H7 (cell line): ENCODE results near the gene ZNF593OS. TPM values are rescaled to one million over a fixed set of nuclear protein-coding genes. Genes with fewer than 3 reads are reported as not detected.
A peak's percentile ranks its signal among the peaks of the same experiment; 100 is the strongest.

ENCODE experiments used
- DNase-seq: peaks from one replicate; pipeline ENCODE4 v3.0.0; 2012
- H3K27me3 ChIP-seq: 2 replicates; pipeline ENCODE4 v1.6.0; 2011; ENCODE audit warnings: mild to moderate bottlenecking, low read length; ENCODE audit not compliant: control insufficient read depth, insufficient read depth
- H3K36me3 ChIP-seq: replicated peaks from 2 replicates; pipeline ENCODE4 v1.5.1; 2011; ENCODE audit warnings: low read length; ENCODE audit not compliant: control insufficient read depth, insufficient read depth
- H3K4me3 ChIP-seq: 2 replicates; pipeline ENCODE4 v1.5.1; 2011; ENCODE audit warnings: low read depth, mild to moderate bottlenecking, control low read depth, low read length, moderate library complexity; ENCODE audit not compliant: insufficient read depth
- total RNA-seq: library from RNA; depleted of rRNA; stranded (reverse); fragments of >200 nt; shearing (Covaris generic); gene quantifications from 2 replicates; pipeline ENCODE4 v1.2.3, GENCODE V29; 2014

The ZNF593OS gene
- total RNA-seq, 1 experiment from 2014 or later, result not detected

DNA sequence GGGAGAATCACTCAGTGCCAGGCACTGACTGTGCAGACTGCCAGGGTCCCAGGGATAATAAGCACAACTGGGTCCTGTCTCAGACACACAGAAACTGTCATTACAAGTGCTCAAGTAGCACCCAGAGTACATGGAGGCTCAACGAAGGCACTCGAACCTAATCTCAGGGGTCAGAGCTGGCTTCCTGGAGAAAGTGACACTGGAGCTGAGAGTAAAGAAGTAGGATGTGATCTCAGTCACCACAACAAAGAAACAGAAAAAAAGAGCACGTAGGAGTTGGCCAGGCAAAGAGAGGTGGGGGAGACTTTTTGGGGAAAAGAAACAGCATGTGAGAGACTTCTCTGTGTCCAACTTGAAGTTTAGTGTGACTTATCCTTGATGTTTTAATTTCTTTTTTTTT lies 20.1 kb upstream of the ZNF593OS start:
- Histone ChIP-seq H3K36me3 (peaks cover 1% of the 10 kb centered on the region), H3K27me3 (no peaks in the 10 kb centered on the region; the same call in 1 of the 2 replicates), H3K4me3 (no peak overlapping the region)
- DNase-seq, result no peak

DNA sequence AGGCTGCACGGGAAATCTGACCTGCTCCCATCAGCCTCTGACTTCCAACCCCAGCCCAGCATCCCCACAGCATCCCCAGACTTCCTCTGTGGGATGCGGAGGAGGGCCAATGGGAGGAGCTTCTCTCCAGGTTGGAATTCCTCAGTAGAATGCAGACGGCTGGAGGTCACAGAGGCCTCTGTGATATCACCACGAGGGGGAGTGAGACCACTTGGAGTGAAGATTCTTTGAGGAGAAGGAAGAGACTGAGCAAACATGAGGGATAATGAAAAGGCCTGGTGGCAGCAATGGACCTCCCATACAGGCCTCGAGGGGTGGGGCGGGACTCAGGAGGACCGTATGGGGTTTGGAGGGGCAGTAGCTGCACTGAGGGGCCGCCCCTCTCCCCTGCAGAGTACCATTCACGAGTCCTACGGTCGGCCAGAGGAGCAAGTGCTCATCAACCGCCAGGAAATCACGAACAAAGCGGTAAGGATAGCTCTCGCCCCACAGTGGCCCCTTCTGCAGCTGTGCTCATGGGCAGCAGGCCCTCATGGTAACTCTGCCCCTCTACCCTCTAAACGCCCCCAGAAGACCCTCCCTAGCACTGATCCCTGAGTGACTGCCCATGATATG lies 18.8 kb upstream of the ZNF593OS start, which contains the start of gene CATSPER4:
TSS of gene CATSPER4 (plus strand) at position 230 of the 615 bp plus-strand sequence. CDS start at position 256, 26 bp downstream.
- H3K4me3 ChIP-seq, result no peak within 1 kb of the TSS
- H3K27me3 ChIP-seq, result no peaks in the 10 kb centered on the region; the same call in 1 of the 2 replicates
- H3K36me3 ChIP-seq, result peaks cover 1% of the 10 kb centered on the region
- peak; percentile 96 for DNase-seq

DNA sequence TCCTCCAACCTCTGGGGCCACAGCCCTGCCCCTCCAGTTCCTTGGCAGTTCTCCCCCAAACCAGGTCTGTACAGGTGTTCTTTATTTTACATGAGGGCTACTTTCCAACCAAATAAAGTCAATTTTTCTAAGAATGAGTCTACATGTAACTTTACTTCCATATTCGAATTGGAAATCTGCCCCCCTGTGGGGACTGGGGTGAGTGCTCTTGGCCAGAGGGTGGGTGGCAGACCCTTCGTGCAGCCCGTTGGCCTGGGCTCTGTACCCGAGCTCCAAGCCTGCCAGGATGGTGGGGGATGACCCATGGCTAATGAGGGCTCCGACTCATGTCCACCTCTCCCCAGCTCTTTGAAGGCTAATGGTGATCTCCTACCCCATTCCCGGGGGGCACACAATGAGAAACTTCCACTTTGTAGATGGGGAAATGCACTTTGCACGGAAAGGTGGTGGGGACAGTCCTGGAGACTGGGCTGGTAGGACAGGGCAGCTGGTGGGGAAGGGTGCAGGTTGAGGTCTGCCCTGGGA lies 18.2 kb upstream of the ZNF593OS start:
- no peak overlapping the region for H3K4me3 ChIP-seq
- H3K27me3 ChIP-seq, result no peaks in the 10 kb centered on the region; the same call in 1 of the 2 replicates
- peaks cover 1% of the 10 kb centered on the region for H3K36me3 ChIP-seq
- DNase-seq, result peak; percentile 65

DNA sequence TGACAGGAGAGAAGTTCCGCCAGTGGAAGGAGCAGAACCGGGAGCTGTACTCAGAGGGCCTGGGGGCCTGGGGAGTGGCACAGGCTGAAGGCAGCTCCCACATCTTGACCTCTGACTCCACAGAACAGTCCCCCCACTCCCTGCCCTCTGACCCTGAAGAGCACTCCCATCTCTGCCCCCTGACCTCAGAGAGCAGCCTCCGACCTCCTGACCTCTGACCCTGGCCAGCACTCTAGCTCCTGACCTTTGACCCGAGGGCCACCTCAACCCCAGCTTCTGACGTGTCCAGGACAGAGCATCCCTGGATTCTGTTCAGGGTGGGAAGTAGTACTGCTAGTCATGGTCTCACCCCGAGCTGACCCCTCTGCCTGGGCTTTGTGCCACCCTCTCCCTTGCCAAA lies 17.7 kb upstream of the ZNF593OS start:
- no peak for DNase-seq
- no peaks in the 10 kb centered on the region; the same call in 1 of the 2 replicates for H3K27me3 ChIP-seq
- H3K36me3 ChIP-seq, result peaks cover 1% of the 10 kb centered on the region
- no peak overlapping the region for H3K4me3 ChIP-seq

DNA sequence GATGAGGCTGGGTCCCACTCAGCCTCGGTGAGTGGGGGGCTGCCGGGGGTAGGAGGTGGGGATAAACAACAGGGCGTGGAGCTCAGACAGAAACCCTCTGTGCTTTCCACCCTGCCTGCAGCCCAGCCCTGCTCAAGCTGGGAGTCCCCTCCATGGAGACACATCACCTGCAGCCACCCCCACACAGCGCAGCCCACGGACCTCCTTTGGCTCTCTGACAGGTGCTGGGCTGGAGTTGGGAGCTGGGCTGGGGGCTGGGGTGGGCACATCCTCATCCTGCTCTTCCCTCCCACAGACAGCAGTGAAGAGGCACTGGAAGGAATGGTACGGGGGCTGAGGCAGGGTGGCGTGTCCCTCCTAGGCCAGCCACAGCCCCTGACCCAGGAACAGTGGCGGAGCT lies 16.8 kb upstream of the ZNF593OS start:
- no peak overlapping the region for H3K4me3 ChIP-seq
- peaks cover 1% of the 10 kb centered on the region for H3K36me3 ChIP-seq
- DNase-seq, result no peak
- no peaks in the 10 kb centered on the region; the same call in 1 of the 2 replicates for H3K27me3 ChIP-seq

DNA sequence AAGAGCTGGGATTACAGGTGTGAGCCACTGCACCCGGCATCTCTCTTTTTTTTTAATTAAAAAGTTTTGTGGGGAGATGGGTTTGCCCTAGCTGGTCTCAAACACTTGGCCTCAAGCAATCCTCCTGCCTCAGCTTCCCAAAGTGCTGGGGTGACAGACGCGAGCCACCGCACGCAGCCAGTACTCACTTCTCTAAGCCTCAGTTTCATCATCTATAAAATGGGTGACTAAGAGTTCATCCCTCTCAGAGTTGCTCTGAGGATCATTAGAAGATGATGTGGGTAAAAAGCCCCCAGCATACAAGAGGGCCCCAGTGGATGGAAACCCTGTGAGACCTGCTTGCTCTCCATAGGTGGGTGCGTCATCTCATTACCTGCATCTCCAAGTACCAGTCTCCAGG lies 16.2 kb upstream of the ZNF593OS start:
- H3K4me3 ChIP-seq, result no peak overlapping the region
- DNase-seq, result no peak
- H3K27me3 ChIP-seq, result no peaks in the 10 kb centered on the region
- H3K36me3 ChIP-seq, result peaks cover 1% of the 10 kb centered on the region

DNA sequence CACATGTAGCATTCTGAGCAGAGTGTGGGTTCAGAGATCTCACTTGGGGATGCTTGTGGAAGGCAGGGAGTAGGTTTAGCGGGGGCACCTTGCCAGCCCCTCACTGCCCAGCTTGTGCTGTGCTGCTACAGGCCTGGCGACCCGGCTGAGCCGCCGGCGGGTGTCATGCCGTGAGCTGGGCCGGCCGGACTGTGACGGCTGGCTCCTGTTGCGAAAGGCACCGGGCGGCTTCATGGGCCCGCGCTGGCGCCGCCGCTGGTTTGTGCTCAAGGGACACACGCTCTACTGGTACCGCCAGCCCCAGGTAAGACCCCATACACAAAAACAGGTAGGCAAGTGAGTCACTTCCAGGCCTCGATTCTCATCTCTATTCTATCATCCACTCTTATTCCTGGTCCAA lies 13.3 kb upstream of the ZNF593OS start:
- DNase-seq, result peak; percentile 48
- peaks cover 2% of the 10 kb centered on the region for H3K36me3 ChIP-seq

DNA sequence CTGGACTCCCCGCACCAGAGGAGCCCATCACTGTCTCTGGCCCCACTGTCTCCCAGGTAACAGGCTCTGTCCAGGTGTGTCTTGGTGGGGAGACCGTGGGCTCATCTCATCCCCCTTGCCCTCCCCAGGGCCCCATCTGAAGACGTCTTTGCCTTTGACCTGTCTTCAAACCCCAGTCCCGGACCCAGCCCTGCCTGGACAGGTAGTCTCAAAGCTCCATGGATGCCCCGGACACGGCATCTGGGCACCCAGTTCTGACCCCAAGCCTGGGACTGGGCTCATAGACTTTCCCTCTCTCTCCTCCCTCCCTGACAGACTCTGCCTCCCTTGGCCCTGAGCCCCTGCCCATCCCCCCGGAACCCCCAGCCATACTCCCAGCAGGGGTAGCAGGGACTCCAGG lies 12.5 kb upstream of the ZNF593OS start:
- peak; percentile 46 for DNase-seq
- H3K4me3 ChIP-seq, result no peak overlapping the region
- no peaks in the 10 kb centered on the region for H3K27me3 ChIP-seq
- H3K36me3 ChIP-seq, result peaks cover 2% of the 10 kb centered on the region

More for the DNA sequence above, 13.3 kb upstream of the ZNF593OS start:
- Histone ChIP-seq H3K4me3 (no peak overlapping the region), H3K27me3 (no peaks in the 10 kb centered on the region)

DNA sequence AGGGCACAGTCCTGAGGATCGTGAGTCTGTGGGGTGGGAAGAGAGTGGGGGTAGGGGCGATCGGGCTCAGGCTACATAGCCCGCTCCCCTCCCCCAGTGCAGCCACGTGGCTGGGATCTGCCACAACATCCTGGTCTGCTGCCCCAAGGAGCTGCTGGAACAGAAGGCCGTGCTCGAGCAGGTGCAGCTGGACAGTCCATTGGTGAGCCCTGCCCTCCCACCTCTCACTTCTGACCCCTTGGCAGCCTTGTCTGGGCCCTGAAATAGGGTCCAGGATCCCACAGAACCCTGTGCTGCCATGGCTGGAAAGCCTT lies 10.7 kb upstream of the ZNF593OS start:
- DNase-seq, result no peak

DNA sequence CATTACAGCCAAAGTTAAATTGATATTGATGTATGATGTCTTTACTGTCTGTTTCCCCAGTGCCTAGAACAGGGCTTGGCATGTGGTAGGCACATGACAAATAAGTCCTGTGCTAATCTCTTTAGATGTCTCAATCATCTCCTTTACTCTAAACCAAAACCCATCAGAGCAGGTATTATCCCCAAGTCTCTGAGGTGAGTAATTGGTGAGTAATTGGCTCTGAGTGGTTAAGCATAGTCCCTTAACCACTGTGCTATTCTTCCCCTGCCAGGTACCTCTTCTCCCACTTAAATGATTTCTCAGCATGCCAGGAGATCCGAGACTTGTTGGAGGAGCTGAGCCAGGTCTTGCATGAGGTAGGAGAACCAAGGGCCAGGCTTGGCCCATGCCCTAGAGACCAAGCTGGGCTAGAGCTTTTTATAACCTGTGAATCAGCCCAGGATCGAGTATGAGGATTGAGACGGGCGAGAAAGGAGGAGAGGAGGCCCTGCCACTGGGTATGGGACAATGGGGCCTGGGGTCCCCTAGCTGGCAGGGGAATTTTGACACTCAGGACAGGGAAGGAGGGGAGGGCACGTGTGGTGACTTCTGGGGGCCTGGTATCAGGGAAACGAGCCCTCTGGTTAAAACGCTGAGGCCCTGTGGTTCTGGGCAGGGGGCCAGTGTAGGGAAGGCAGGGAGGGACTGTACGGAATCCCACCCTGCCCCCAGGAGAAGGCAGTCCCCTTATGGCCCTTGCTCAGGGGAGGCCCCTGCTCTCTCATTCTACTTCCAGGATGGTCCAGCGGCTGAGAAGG lies 10.2 kb upstream of the ZNF593OS start:
- DNase-seq, result no peak
- H3K4me3 ChIP-seq, result no peak overlapping the region
- no peaks in the 10 kb centered on the region for H3K27me3 ChIP-seq
- peaks cover 1% of the 10 kb centered on the region for H3K36me3 ChIP-seq

More for the DNA sequence above, 10.7 kb upstream of the ZNF593OS start:
- H3K36me3 ChIP-seq, result peaks cover 1% of the 10 kb centered on the region
- H3K27me3 ChIP-seq, result no peaks in the 10 kb centered on the region
- H3K4me3 ChIP-seq, result no peak overlapping the region

DNA sequence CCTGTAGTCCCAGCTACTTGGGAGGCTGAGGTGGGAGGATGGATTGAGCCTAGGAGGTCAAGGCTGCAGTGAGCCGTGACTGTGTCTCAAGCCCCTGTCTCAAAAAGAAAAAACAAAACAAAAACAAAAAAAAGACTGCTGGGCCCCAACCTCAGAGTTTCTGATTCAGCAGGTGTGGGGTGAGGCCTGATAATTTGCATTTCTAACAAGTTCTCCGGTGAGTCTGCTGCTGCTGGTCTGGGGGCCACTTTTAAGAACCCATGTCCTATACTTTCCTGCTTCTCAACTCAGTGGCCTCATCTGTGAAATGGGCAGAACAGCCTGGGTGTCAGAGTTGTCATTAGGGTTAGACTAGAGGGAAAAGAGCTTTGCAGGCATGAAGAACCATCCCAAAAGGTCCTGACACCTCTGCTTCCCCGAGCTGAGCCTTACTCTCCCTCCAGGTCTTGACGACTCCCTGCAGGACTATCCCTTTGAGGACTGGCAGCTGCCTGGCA lies 8.4 kb upstream of the ZNF593OS start:
- no peak for DNase-seq
- H3K4me3 ChIP-seq, result no peak overlapping the region

DNA sequence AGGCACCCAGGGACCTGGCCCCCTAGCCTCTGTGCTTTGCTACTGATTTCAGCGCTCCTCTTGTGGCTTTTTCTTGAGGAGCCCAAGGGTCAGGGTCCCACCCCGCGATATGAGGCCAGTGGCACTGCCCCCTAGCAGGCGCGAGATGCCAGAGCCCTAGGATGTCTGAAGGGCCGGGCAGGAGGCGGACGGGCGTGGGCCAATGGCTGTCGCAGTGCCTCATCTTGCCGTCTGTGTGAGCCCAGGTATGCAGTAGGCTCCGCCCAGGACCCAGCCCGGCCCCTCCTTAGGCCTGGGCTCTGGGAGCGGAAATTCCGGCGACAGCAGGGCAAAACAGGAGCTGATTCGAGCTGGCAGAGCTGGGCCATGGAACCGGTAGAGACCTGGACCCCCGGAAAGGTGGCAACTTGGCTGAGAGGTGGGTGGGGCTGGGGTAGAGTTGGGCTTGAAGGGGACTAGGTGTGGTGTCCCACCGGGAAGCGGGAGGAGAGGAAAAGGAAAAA lies 5.6 kb upstream of the ZNF593OS start, which contains the start of gene CNKSR1:
TSS of gene CNKSR1 (plus strand) at position 310 of the 503 bp plus-strand sequence. CDS start at position 367, 57 bp downstream.
- H3K36me3 ChIP-seq, result peaks cover 1% of the 10 kb centered on the region; the same call in 1 of the 2 replicates
- H3K4me3 ChIP-seq, result peak within 1 kb of the TSS; percentile 45
- peak; percentile 98 for DNase-seq
- no peaks in the 10 kb centered on the region for H3K27me3 ChIP-seq

More for the DNA sequence above, 8.4 kb upstream of the ZNF593OS start:
- Histone ChIP-seq H3K36me3 (peaks cover 1% of the 10 kb centered on the region), H3K27me3 (no peaks in the 10 kb centered on the region)

DNA sequence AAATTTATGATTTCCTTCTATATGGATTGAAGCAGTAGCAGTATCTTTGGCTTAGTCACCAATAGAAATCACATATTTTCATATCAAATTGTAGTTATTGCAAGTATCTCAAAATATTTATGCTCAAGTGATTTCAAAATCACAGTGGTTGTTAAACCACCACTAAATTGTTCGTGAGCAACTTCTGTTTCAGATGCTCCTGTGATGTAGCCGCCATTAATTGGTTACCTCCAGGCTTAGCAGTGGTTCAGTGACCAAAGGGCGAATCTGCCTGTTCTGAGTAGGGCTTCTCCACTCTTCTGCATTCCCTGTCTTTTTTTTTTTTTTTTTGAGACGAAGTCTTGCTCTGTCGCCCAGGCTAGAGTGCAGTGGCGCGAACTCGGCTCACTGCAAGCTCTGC lies 3.7 kb upstream of the ZNF593OS start:
- Histone ChIP-seq H3K4me3 (no peak overlapping the region), H3K27me3 (no peaks in the 10 kb centered on the region), H3K36me3 (peaks cover 4% of the 10 kb centered on the region)
- DNase-seq, result no peak

DNA sequence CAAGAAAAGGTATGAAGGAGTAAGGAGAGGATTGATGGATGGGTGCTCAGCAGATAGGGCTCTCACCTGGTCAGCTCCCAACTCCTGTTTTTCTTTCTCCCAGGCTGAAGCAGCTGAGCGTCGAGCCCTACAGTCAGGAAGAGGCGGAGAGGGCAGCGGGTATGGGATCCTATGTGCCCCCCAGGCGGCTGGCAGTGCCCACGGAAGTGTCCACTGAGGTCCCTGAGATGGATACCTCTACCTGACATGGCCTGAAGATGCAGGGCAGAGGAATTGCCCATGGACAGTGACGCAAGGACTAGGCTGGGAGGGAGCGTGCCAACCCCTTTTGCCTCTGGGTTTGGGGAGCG lies 1.2 kb downstream of the ZNF593OS start:
- H3K4me3 ChIP-seq, result peak overlapping the region; percentile 97
- peaks cover 7% of the 10 kb centered on the region; the same call in 1 of the 2 replicates for H3K27me3 ChIP-seq
- DNase-seq, result no peak
- peaks cover 4% of the 10 kb centered on the region for H3K36me3 ChIP-seq
